Measurements from ENCODE around the gene LRRC17. TPM values are rescaled to one million over a fixed set of nuclear protein-coding genes. Genes with fewer than 3 reads are reported as not detected.

LRRC17 gene
- total and polyA plus RNA-seq, 9 of the 15 experiments (the other 6 are each of a cell fraction or from before 2014, with no cell fraction given) = 0.03 to 0.18 (median 0.12) TPM; not detected in 5

DNA sequence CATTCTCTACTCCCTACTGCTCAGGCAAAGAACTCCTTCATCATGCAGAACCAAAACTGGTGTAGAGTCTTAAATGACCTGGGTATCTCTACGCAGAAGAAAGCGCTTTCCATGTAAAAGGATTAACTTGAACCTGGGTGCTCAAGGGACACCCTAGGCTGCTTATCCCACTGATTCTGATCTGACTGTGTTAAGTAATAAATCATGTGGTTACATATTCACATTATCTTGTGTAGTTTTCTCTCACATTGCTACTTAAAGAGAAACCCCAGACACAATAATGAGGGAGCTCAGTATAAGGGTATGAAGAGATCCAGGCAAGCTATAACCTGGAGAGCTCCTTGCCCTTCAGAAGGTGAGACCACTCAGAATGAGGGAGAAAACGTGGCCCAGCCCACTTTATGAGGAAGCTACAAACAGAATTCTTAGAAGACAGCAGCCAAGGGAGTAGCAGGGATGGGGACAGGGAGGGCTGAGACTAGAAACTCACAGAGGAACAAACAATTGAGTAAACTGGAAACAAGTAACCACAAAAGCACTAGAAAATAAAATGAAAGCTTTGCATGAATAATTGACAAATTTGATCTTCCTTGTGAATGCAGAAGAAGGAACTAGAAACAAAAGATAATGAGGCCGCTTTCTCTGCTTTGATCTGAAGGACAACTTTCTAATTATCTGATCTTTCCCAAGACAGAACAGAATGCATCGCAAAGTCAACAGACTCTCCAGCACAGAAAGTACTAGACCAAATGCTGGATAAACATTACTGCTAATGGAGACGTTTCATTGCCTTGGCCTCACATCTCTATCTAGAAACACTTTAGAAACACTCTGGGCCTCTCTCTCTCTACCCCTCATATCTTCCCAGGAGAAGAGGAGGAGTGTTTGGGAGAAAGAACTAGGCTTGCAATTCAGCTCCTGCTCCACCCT lies 76.1 kb downstream of the LRRC17 start (continued):
- TF ChIP-seq PKNOX1 (IDR thresholded peaks at IDR 0.05) (peak; percentile 86), BRD4 (IDR thresholded peaks at IDR 0.05) (no peak), TCF7L2 (IDR thresholded peaks at IDR 0.05; ENCODE audit: low read depth, low read length) (peak; percentile 50; the same call in 1 of the 2 replicates), POLR2A (conservative IDR thresholded peaks at IDR 0.05) (no peak), CBX1 (IDR thresholded peaks at IDR 0.05; ENCODE audit: low read depth) (no peak), ZNF780A (CRISPR knock-in tag; IDR thresholded peaks at IDR 0.05) (no peak), ETV1 (tag; conservative IDR thresholded peaks at IDR 0.05; ENCODE audit: low read depth) (no peak), ELF4 (CRISPR knock-in tag; IDR thresholded peaks at IDR 0.05) (no peak), ZNF165 (CRISPR knock-in tag; IDR thresholded peaks at IDR 0.05; ENCODE audit: borderline replicate concordance) (no peak), FOXA3 (CRISPR knock-in tag; conservative IDR thresholded peaks at IDR 0.05 in 1 of 2, IDR thresholded peaks at IDR 0.05 in 1 of 2) (peak in 1 of 2 experiments; percentile 55; a peak in 2 of 4 replicates), ZNF584 (CRISPR knock-in tag; IDR thresholded peaks at IDR 0.05; ENCODE audit: low read depth) (no peak), BHLHE40 (IDR thresholded peaks at IDR 0.05; ENCODE audit: low read length) (no peak), JUND (IDR thresholded peaks at IDR 0.05; ENCODE audit: borderline replicate concordance, low read depth, low read length) (no peak), JUND (tag; IDR thresholded peaks at IDR 0.05; ENCODE audit: borderline replicate concordance, low read depth, low read length) (0 out of 3 replicates have a peak, but pooled peaks have one; percentile 6), IRF2 (CRISPR knock-in tag; IDR thresholded peaks at IDR 0.05) (no peak), XRCC3 (IDR thresholded peaks at IDR 0.05) (no peak), CLOCK (CRISPR knock-in tag; IDR thresholded peaks at IDR 0.05; ENCODE audit: borderline replicate concordance) (no peak), SMAD4 (CRISPR knock-in tag; conservative IDR thresholded peaks at IDR 0.05) (no peak), CCNT2 (IDR thresholded peaks at IDR 0.05; ENCODE audit: borderline replicate concordance, extremely low read depth, insufficient read length, low read depth, low read length) (peak; percentile 11), SMARCB1 (IDR thresholded peaks at IDR 0.05; ENCODE audit: insufficient read length, low read depth) (peak; percentile 6), TGIF2 (CRISPR knock-in tag; IDR thresholded peaks at IDR 0.05) (no peak), ZFPM2 (CRISPR knock-in tag; IDR thresholded peaks at IDR 0.05) (no peak), ZNF121 (CRISPR knock-in tag; conservative IDR thresholded peaks at IDR 0.05) (no peak)
- TF ChIP-seq, protein P1, sequence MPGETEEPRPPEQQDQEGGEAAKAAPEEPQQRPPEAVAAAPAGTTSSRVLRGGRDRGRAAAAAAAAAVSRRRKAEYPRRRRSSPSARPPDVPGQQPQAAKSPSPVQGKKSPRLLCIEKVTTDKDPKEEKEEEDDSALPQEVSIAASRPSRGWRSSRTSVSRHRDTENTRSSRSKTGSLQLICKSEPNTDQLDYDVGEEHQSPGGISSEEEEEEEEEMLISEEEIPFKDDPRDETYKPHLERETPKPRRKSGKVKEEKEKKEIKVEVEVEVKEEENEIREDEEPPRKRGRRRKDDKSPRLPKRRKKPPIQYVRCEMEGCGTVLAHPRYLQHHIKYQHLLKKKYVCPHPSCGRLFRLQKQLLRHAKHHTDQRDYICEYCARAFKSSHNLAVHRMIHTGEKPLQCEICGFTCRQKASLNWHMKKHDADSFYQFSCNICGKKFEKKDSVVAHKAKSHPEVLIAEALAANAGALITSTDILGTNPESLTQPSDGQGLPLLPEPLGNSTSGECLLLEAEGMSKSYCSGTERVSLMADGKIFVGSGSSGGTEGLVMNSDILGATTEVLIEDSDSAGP (CRISPR knock-in tag; IDR thresholded peaks at IDR 0.05) = no peak
